K562 (cell line): ENCODE results near the gene GALNT7. TPM values are rescaled to one million over a fixed set of nuclear protein-coding genes. Genes with fewer than 3 reads are reported as not detected.
A peak's percentile ranks its signal among the peaks of the same experiment; 100 is the strongest.

Experiments used
- CBFA2T2 ChIP-seq: fragments of 450-650 bp; conservative IDR thresholded peaks from 2 replicates; pipeline ENCODE4 v1.6.1; 2017; ENCODE audit warnings: mild to moderate bottlenecking
- CBFA2T3 ChIP-seq: fragments of 450-650 bp; IDR thresholded peaks from 2 replicates; pipeline ENCODE4 v1.6.1; 2017
- MAFG ChIP-seq: fragments of 450-650 bp; conservative IDR thresholded peaks from 2 replicates; pipeline ENCODE4 v1.6.1; 2016; ENCODE audit warnings: missing genetic modification characterization, missing compliant biosample characterization
- PHTF2 ChIP-seq: fragments of 250-450 bp; sonication (Bioruptor Pico); IDR thresholded peaks from 2 replicates; pipeline ENCODE4 v1.5.0; 2021; ENCODE audit warnings: mild to moderate bottlenecking
- RFX1 ChIP-seq: fragments of 450-650 bp; IDR thresholded peaks from 2 replicates; pipeline ENCODE4 v1.6.1; 2016; ENCODE audit warnings: mild to moderate bottlenecking, moderate library complexity
- SIN3A ChIP-seq, 2 experiments: fragments of 150-350 bp in 1 of 2; IDR thresholded peaks; 2 replicates each; pipeline ENCODE4 v1.6.1; 2011 to 2016; ENCODE audit warnings: borderline replicate concordance in 2 of 2, low read depth in 2 of 2, low read length in 2 of 2, mild to moderate bottlenecking in 2 of 2, moderate library complexity in 2 of 2; ENCODE audit not compliant: control insufficient read depth in 1 of 2
- TFAM ChIP-seq: fragments of 250-450 bp; sonication (Bioruptor Pico); conservative IDR thresholded peaks from 2 replicates; pipeline ENCODE4 v1.5.0; 2021; ENCODE audit warnings: mild to moderate bottlenecking, moderate library complexity
- ZNF316 ChIP-seq: fragments of 450-650 bp; IDR thresholded peaks from 2 replicates; pipeline ENCODE4 v1.6.1; 2016
- polyA plus RNA-seq, 8 experiments: library from polyadenylated mRNA; depleted of rRNA in 4 of 8; stranded (reverse) in 5 of 8; unstranded in 3 of 8; fragments of >200 nt; fragmentation: Nextera tagmentation in 2 of 8; fragmentation: Illumina TruSeq in 1 of 8; extraction: Ambion mirVana in 2 of 8; extraction: Trizol in 1 of 8; gene quantifications; 2 replicates each; pipeline versions ENCODE4 v1.2.1 to v1.2.3, GENCODE V29; 2011 to 2014; ENCODE audit warnings: inconsistent platforms in 1 of 8, missing spikeins in 1 of 8
- total RNA-seq, 7 experiments: library from RNA; depleted of rRNA in 6 of 7; stranded (reverse); fragments of >200 nt in 6 of 7; fragmentation: Illumina TruSeq in 2 of 7; extraction: Trizol in 2 of 7; gene quantifications; 2 replicates each; pipeline versions ENCODE4 v1.2.1 to v1.2.3, GENCODE V29; 2011 to 2021; ENCODE audit warnings: low replicate concordance in 1 of 7
- TF ChIP-seq, protein P1 (sequence below): sonication (generic); formaldehyde crosslinking; IDR thresholded peaks from 2 replicates; pipeline ENCODE4 v1.8.0; 2022; ENCODE audit warnings: mild to moderate bottlenecking, missing genetic modification reagents
- TF ChIP-seq, protein P2 (sequence below): fragments of 450-650 bp; IDR thresholded peaks from 2 replicates; pipeline ENCODE4 v1.7.0; 2016; ENCODE audit warnings: borderline replicate concordance
- TF ChIP-seq, protein P3 (sequence below): fragments of 200-600 bp; sonication (generic); IDR thresholded peaks from one replicate; pipeline ENCODE4 v1.6.1; 2012; ENCODE audit warnings: mild to moderate bottlenecking, low read depth, low read length, inconsistent platforms

GALNT7 gene
- total and polyA plus RNA-seq, 9 of the 15 experiments (the other 6 are each of a cell fraction or from before 2014, with no cell fraction given): 16.7 to 38.7 (median 31.1) TPM

DNA sequence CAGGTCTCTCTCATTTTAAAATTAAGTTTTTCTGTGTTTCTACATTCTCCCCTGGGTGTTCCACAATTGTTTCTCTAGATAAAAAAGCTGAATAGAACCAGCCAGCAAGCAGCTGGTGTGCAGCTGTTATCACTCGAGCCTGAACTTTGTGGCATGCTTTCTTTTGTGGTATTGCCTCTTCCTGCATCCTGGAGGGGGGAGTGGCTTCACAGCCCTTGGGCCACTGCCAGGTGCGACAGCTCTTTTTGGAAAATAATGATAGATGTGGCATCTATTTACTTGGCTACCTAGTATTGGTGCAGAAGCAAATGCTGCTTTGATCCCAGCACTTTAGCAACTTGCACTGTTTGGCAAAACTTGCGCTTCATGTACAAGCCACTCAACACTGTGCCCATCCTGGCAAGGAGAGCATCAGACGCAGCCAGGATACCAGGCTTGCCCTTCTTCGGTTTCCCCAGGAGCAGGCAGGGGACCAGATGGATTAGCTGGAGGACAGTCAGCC is 96.1 kb downstream of the GALNT7 start (continued):
- TF ChIP-seq RFX1 (no peak), CBFA2T3 (peak; percentile 85), ZNF316 (no peak), MAFG (tag) (no peak), PHTF2 (CRISPR knock-in tag) (no peak), CBFA2T2 (peak; percentile 79), SIN3A (IDR thresholded peaks at IDR 0.05; ENCODE audit: borderline replicate concordance in 2 of 2, control insufficient read depth in 1 of 2, low read depth in 2 of 2, low read length in 2 of 2) (peak; percentile 36 to 78; a peak in 2 of 4 replicates), TFAM (CRISPR knock-in tag) (no peak)
- TF ChIP-seq, protein P1, sequence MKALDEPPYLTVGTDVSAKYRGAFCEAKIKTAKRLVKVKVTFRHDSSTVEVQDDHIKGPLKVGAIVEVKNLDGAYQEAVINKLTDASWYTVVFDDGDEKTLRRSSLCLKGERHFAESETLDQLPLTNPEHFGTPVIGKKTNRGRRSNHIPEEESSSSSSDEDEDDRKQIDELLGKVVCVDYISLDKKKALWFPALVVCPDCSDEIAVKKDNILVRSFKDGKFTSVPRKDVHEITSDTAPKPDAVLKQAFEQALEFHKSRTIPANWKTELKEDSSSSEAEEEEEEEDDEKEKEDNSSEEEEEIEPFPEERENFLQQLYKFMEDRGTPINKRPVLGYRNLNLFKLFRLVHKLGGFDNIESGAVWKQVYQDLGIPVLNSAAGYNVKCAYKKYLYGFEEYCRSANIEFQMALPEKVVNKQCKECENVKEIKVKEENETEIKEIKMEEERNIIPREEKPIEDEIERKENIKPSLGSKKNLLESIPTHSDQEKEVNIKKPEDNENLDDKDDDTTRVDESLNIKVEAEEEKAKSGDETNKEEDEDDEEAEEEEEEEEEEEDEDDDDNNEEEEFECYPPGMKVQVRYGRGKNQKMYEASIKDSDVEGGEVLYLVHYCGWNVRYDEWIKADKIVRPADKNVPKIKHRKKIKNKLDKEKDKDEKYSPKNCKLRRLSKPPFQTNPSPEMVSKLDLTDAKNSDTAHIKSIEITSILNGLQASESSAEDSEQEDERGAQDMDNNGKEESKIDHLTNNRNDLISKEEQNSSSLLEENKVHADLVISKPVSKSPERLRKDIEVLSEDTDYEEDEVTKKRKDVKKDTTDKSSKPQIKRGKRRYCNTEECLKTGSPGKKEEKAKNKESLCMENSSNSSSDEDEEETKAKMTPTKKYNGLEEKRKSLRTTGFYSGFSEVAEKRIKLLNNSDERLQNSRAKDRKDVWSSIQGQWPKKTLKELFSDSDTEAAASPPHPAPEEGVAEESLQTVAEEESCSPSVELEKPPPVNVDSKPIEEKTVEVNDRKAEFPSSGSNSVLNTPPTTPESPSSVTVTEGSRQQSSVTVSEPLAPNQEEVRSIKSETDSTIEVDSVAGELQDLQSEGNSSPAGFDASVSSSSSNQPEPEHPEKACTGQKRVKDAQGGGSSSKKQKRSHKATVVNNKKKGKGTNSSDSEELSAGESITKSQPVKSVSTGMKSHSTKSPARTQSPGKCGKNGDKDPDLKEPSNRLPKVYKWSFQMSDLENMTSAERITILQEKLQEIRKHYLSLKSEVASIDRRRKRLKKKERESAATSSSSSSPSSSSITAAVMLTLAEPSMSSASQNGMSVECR (CRISPR knock-in tag): no peak; the same call in 1 of the 2 replicates
- TF ChIP-seq, protein P2, sequence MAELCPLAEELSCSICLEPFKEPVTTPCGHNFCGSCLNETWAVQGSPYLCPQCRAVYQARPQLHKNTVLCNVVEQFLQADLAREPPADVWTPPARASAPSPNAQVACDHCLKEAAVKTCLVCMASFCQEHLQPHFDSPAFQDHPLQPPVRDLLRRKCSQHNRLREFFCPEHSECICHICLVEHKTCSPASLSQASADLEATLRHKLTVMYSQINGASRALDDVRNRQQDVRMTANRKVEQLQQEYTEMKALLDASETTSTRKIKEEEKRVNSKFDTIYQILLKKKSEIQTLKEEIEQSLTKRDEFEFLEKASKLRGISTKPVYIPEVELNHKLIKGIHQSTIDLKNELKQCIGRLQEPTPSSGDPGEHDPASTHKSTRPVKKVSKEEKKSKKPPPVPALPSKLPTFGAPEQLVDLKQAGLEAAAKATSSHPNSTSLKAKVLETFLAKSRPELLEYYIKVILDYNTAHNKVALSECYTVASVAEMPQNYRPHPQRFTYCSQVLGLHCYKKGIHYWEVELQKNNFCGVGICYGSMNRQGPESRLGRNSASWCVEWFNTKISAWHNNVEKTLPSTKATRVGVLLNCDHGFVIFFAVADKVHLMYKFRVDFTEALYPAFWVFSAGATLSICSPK: no peak
- TF ChIP-seq, protein P3, sequence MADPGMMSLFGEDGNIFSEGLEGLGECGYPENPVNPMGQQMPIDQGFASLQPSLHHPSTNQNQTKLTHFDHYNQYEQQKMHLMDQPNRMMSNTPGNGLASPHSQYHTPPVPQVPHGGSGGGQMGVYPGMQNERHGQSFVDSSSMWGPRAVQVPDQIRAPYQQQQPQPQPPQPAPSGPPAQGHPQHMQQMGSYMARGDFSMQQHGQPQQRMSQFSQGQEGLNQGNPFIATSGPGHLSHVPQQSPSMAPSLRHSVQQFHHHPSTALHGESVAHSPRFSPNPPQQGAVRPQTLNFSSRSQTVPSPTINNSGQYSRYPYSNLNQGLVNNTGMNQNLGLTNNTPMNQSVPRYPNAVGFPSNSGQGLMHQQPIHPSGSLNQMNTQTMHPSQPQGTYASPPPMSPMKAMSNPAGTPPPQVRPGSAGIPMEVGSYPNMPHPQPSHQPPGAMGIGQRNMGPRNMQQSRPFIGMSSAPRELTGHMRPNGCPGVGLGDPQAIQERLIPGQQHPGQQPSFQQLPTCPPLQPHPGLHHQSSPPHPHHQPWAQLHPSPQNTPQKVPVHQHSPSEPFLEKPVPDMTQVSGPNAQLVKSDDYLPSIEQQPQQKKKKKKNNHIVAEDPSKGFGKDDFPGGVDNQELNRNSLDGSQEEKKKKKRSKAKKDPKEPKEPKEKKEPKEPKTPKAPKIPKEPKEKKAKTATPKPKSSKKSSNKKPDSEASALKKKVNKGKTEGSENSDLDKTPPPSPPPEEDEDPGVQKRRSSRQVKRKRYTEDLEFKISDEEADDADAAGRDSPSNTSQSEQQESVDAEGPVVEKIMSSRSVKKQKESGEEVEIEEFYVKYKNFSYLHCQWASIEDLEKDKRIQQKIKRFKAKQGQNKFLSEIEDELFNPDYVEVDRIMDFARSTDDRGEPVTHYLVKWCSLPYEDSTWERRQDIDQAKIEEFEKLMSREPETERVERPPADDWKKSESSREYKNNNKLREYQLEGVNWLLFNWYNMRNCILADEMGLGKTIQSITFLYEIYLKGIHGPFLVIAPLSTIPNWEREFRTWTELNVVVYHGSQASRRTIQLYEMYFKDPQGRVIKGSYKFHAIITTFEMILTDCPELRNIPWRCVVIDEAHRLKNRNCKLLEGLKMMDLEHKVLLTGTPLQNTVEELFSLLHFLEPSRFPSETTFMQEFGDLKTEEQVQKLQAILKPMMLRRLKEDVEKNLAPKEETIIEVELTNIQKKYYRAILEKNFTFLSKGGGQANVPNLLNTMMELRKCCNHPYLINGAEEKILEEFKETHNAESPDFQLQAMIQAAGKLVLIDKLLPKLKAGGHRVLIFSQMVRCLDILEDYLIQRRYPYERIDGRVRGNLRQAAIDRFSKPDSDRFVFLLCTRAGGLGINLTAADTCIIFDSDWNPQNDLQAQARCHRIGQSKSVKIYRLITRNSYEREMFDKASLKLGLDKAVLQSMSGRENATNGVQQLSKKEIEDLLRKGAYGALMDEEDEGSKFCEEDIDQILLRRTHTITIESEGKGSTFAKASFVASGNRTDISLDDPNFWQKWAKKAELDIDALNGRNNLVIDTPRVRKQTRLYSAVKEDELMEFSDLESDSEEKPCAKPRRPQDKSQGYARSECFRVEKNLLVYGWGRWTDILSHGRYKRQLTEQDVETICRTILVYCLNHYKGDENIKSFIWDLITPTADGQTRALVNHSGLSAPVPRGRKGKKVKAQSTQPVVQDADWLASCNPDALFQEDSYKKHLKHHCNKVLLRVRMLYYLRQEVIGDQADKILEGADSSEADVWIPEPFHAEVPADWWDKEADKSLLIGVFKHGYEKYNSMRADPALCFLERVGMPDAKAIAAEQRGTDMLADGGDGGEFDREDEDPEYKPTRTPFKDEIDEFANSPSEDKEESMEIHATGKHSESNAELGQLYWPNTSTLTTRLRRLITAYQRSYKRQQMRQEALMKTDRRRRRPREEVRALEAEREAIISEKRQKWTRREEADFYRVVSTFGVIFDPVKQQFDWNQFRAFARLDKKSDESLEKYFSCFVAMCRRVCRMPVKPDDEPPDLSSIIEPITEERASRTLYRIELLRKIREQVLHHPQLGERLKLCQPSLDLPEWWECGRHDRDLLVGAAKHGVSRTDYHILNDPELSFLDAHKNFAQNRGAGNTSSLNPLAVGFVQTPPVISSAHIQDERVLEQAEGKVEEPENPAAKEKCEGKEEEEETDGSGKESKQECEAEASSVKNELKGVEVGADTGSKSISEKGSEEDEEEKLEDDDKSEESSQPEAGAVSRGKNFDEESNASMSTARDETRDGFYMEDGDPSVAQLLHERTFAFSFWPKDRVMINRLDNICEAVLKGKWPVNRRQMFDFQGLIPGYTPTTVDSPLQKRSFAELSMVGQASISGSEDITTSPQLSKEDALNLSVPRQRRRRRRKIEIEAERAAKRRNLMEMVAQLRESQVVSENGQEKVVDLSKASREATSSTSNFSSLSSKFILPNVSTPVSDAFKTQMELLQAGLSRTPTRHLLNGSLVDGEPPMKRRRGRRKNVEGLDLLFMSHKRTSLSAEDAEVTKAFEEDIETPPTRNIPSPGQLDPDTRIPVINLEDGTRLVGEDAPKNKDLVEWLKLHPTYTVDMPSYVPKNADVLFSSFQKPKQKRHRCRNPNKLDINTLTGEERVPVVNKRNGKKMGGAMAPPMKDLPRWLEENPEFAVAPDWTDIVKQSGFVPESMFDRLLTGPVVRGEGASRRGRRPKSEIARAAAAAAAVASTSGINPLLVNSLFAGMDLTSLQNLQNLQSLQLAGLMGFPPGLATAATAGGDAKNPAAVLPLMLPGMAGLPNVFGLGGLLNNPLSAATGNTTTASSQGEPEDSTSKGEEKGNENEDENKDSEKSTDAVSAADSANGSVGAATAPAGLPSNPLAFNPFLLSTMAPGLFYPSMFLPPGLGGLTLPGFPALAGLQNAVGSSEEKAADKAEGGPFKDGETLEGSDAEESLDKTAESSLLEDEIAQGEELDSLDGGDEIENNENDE: no peak
